ENCODE data around the gene SSTR3. TPM values are rescaled to one million over a fixed set of nuclear protein-coding genes. Genes with fewer than 3 reads are reported as not detected.

The SSTR3 gene
- total and polyA plus RNA-seq, 7 donors = 0.36 to 1.7 TPM; not detected in 5

- Histone ChIP-seq H3K4me1 (peaks cover 0 to 32% (median 22%) of the 10 kb centered on the region in 4 donors), H3K27me3 (no peaks in the 10 kb centered on the region), H3K36me3 (peaks cover 0 to 5% (median 0%) of the 10 kb centered on the region in 4 donors), H3K4me3 (no peak overlapping the region), H3K9me3 (no peaks in the 10 kb centered on the region), H3K27ac (no peak overlapping the region)
- 60 to 87% methylated on average over 31 of the region's 31 CpGs for WGBS, 2 donors
- no peak for TF ChIP-seq POLR2AphosphoS5 (IDR thresholded peaks at IDR 0.05)
- peak; percentile 58 for DNase-seq
- intact Hi-C loops (cut with DNase I) = no loop called here
These were observed 32.5 kb downstream of the SSTR3 start for GRCh38 chr22:37179622-37180420.

GRCh38 chr22:37179126-37179470 is 33.2 kb downstream of the SSTR3 start:
- no peak for DNase-seq
- Histone ChIP-seq H3K4me1 (peaks cover 0 to 32% (median 22%) of the 10 kb centered on the region in 4 donors), H3K36me3 (peaks cover 0 to 5% (median 0%) of the 10 kb centered on the region in 4 donors), H3K27ac (no peak overlapping the region), H3K27me3 (no peaks in the 10 kb centered on the region), H3K4me3 (no peak overlapping the region), H3K9me3 (no peaks in the 10 kb centered on the region)
- intact Hi-C loops (cut with DNase I) = no loop called here
- TF ChIP-seq EP300 (IDR thresholded peaks at IDR 0.05) (no peak), POLR2A (IDR thresholded peaks at IDR 0.05) (no peak), POLR2AphosphoS5 (IDR thresholded peaks at IDR 0.05) (no peak), CTCF (IDR thresholded peaks at IDR 0.05) (no peak)
- 86 to 89% methylated on average over 10 of the region's 10 CpGs for WGBS, 2 donors

GRCh38 chr22:37178350-37179125 is 33.7 kb downstream of the SSTR3 start:
- Histone ChIP-seq H3K27me3 (no peaks in the 10 kb centered on the region), H3K27ac (peak overlapping the region in 1 of 4 donors; percentile 46), H3K4me3 (no peak overlapping the region), H3K9me3 (no peaks in the 10 kb centered on the region), H3K4me1 (peaks cover 0 to 32% (median 22%) of the 10 kb centered on the region in 4 donors), H3K36me3 (peaks cover 0 to 5% (median 0%) of the 10 kb centered on the region in 4 donors)
- no peak for TF ChIP-seq POLR2AphosphoS5 (IDR thresholded peaks at IDR 0.05)
- TF ChIP-seq CTCF (IDR thresholded peaks at IDR 0.05) = no peak
- TF ChIP-seq POLR2A (IDR thresholded peaks at IDR 0.05) = no peak
- TF ChIP-seq EP300 (IDR thresholded peaks at IDR 0.05) = no peak
- no peak for DNase-seq
- intact Hi-C loops (cut with DNase I) = no loop called here
- WGBS, 2 donors = 19 to 60% methylated on average over 17 of the region's 17 CpGs

GRCh38 chr22:37177755-37178154 is 34.5 kb downstream of the SSTR3 start:
- Histone ChIP-seq H3K27ac (no peak overlapping the region), H3K9me3 (no peaks in the 10 kb centered on the region), H3K4me1 (peaks cover 0 to 32% (median 22%) of the 10 kb centered on the region in 4 donors), H3K27me3 (no peaks in the 10 kb centered on the region), H3K4me3 (no peak overlapping the region), H3K36me3 (peaks cover 0 to 5% (median 0%) of the 10 kb centered on the region in 4 donors)
- intact Hi-C loops (cut with DNase I) = no loop called here
- WGBS, 2 donors = 85 to 95% methylated on average over 3 of the region's 3 CpGs
- no peak for DNase-seq
- TF ChIP-seq EP300 (IDR thresholded peaks at IDR 0.05) (no peak), CTCF (IDR thresholded peaks at IDR 0.05) (no peak), POLR2A (IDR thresholded peaks at IDR 0.05) (no peak), POLR2AphosphoS5 (IDR thresholded peaks at IDR 0.05) (no peak)

GRCh38 chr22:37177221-37177620 is 35.1 kb downstream of the SSTR3 start:
- H3K36me3 ChIP-seq = peaks cover 0 to 3% (median 0%) of the 10 kb centered on the region in 4 donors
- H3K4me3 ChIP-seq = no peak overlapping the region
- H3K27ac ChIP-seq = peak overlapping the region in 2 of 4 donors; percentile 38 to 46
- WGBS, 2 donors = 77% methylated on average over 5 of the region's 5 CpGs
- peak; percentile 43 for DNase-seq
- TF ChIP-seq EP300 (IDR thresholded peaks at IDR 0.05) (no peak), POLR2AphosphoS5 (IDR thresholded peaks at IDR 0.05) (no peak), CTCF (IDR thresholded peaks at IDR 0.05) (no peak), POLR2A (IDR thresholded peaks at IDR 0.05) (no peak)
- peaks cover 0 to 32% (median 22%) of the 10 kb centered on the region in 4 donors for H3K4me1 ChIP-seq
- H3K9me3 ChIP-seq = no peaks in the 10 kb centered on the region
- H3K27me3 ChIP-seq = no peaks in the 10 kb centered on the region
- intact Hi-C loops (cut with DNase I) = no loop called here

All from sigmoid colon (tissue), 7 donors.